ENCODE measurements around the gene FAM131C. TPM values are rescaled to one million over a fixed set of nuclear protein-coding genes. Genes with fewer than 3 reads are reported as not detected.
"Not testable (repeated sequence)": the region's sequence is repeated elsewhere in the genome, so short reads cannot be mapped to it uniquely, and the experiment has no call there.

The FAM131C gene
- total and polyA plus RNA-seq, 5 donors from 2014 or later = 0.26 TPM; not detected in 4

DNA sequence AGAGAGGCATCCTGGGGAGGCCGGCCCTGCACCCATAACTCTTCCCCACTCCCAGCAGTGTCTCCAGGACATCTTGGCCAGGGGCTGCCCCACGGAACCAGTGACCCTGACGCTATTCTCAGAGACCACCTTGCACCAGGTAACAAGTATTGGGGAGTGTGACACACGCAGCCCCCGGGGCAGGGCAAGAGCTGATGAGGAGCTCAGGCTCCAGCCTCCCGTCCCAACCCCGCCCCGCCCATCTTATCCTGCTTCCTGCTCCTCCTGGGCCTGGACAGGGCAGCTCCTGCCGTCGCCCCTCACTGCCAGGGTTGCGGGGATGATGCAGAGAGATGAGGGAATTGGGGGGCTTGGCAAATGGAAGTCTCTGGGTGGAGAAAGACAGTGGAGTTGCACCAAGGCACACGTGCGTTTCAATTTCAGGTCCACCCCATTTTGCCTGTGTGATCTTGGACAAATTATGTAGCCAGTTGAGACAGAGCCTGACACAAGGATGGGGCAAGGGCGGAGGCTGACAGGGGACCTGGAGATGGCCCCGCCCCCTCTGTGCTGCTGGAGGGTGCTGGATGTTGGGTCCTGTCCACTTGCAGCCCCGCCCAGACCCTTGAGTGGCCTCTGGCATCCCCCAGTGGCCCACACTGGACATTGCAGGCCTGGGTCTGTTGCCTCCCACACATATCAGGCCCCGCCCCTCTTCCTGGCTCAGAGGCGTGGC lies 40.9 kb downstream of the FAM131C start:
- Mint-ChIP-seq H3K36me3 (no peaks in the 10 kb centered on the region), H3K4me3 (no peak overlapping the region), H3K27ac (no peak overlapping the region), H3K9me3 (no peaks in the 10 kb centered on the region), H3K4me1 (peaks cover 0 to 5% (median 1%) of the 10 kb centered on the region in 4 donors), H3K27me3 (peaks cover 20% of the 10 kb centered on the region)
- Histone ChIP-seq H3K4me3 (ENCODE audit: low read depth, low read length) (no peak overlapping the region), H3K9me3 (ENCODE audit: control insufficient read depth in 2 of 2, low read length in 2 of 2) (no peaks in the 10 kb centered on the region), H3K27me3 (ENCODE audit: control insufficient read depth, insufficient read depth, low read length) (no peaks in the 10 kb centered on the region), H3K27ac (ENCODE audit: insufficient read depth, low read length, poor library complexity, severe bottlenecking) (no peak overlapping the region), H3K4me1 (ENCODE audit: control insufficient read depth, insufficient read depth, low read length, poor library complexity, severe bottlenecking) (no peaks in the 10 kb centered on the region), H3K36me3 (ENCODE audit: control insufficient read depth, insufficient read depth, low read length) (no peaks in the 10 kb centered on the region)
- ATAC-seq (ENCODE audit: low read depth in 2 of 2) = peak; percentile 44 to 57
- DNase-seq = peak; percentile 15 to 39 (median 26)

DNA sequence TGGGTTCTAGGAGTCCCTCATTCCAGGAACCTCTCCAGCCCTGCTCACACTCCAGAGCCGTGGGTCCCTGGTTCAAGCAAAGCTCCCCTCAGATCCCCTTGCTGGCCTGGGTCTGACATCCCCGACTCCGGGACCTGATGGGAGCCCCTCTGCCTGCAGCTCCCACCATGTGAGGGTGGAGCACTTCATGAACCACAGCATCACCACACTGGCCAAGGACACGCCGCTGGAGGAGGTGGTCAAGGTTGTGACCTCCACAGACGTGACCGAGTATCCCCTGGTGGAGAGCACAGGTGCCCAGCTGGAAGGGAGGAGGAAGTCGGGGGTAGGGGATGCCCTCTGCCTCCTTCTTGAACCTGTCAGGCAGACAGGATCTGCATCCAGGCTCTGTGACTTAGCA lies 41.9 kb downstream of the FAM131C start:
- no peak for DNase-seq
- no peak for ATAC-seq (ENCODE audit: low read depth in 2 of 2)
- no peak overlapping the region for H3K4me3 ChIP-seq (ENCODE audit: low read depth, low read length)
- peaks cover 0 to 5% (median 1%) of the 10 kb centered on the region in 4 donors for H3K4me1 Mint-ChIP-seq
- H3K36me3 ChIP-seq (ENCODE audit: control insufficient read depth, insufficient read depth, low read length) = no peaks in the 10 kb centered on the region
- no peak overlapping the region for H3K4me3 Mint-ChIP-seq
- no peaks in the 10 kb centered on the region for H3K9me3 Mint-ChIP-seq
- peaks cover 7% of the 10 kb centered on the region for H3K4me1 ChIP-seq (ENCODE audit: control insufficient read depth, insufficient read depth, low read length, poor library complexity, severe bottlenecking)
- H3K27me3 Mint-ChIP-seq = peaks cover 20% of the 10 kb centered on the region
- H3K27ac Mint-ChIP-seq = no peak overlapping the region
- H3K9me3 ChIP-seq (ENCODE audit: control insufficient read depth in 2 of 2, low read length in 2 of 2) = no peaks in the 10 kb centered on the region
- H3K36me3 Mint-ChIP-seq = no peaks in the 10 kb centered on the region
- no peak overlapping the region for H3K27ac ChIP-seq (ENCODE audit: insufficient read depth, low read length, poor library complexity, severe bottlenecking)
- no peaks in the 10 kb centered on the region for H3K27me3 ChIP-seq (ENCODE audit: control insufficient read depth, insufficient read depth, low read length)

DNA sequence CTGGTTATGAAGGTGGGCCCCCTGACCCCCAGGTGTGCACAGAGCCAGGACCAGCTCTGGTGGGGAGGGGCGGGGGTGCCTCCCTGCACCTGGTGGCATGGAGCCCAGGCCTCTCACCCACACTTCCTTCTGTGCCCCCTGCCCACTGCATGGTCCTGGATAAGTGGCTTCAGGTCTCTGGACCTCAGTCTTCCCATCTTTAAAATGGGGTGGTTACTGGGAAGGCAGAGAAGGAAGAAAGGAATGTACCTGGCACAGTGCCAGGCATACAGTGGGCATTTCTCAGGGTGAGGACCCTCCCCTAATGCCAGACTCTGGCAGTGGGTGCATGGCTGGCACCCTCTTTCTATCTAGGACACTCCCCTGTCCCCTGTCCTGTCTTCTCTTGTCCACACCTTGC lies 44.2 kb downstream of the FAM131C start:
- no peaks in the 10 kb centered on the region for H3K27me3 ChIP-seq (ENCODE audit: control insufficient read depth, insufficient read depth, low read length)
- H3K36me3 ChIP-seq (ENCODE audit: control insufficient read depth, insufficient read depth, low read length) = no peaks in the 10 kb centered on the region
- peaks cover 18% of the 10 kb centered on the region for H3K27me3 Mint-ChIP-seq
- H3K4me3 Mint-ChIP-seq = no peak overlapping the region
- no peak overlapping the region for H3K27ac ChIP-seq (ENCODE audit: insufficient read depth, low read length, poor library complexity, severe bottlenecking)
- no peak overlapping the region for H3K27ac Mint-ChIP-seq
- H3K4me3 ChIP-seq (ENCODE audit: low read depth, low read length) = no peak overlapping the region
- no peaks in the 10 kb centered on the region for H3K9me3 Mint-ChIP-seq
- peaks cover 0 to 5% (median 1%) of the 10 kb centered on the region in 4 donors for H3K4me1 Mint-ChIP-seq
- H3K4me1 ChIP-seq (ENCODE audit: control insufficient read depth, insufficient read depth, low read length, poor library complexity, severe bottlenecking) = peaks cover 7% of the 10 kb centered on the region
- ATAC-seq (ENCODE audit: low read depth in 2 of 2) = no peak
- H3K36me3 Mint-ChIP-seq = no peaks in the 10 kb centered on the region
- no peak for DNase-seq
- no peaks in the 10 kb centered on the region for H3K9me3 ChIP-seq (ENCODE audit: control insufficient read depth in 2 of 2, low read length in 2 of 2)

DNA sequence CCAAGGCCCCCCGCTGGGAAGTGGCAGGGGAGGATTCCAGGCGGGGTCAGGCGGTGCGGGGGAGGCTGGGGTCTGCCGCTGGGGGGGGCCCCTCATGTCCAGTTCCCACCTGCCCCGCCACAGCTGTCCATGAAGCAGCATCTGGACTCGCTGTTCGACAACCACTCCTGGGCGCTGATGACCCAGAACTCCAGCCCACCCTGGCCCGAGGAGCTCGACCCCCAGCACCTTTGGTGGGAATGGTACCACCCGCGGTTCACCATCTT lies 44.5 kb downstream of the FAM131C start:
- H3K36me3 ChIP-seq (ENCODE audit: control insufficient read depth, insufficient read depth, low read length); H3K27ac Mint-ChIP-seq; H3K9me3 ChIP-seq (ENCODE audit: control insufficient read depth in 2 of 2, low read length in 2 of 2); H3K4me3 ChIP-seq (ENCODE audit: low read depth, low read length); H3K27ac ChIP-seq (ENCODE audit: insufficient read depth, low read length, poor library complexity, severe bottlenecking); DNase-seq; H3K27me3 ChIP-seq (ENCODE audit: control insufficient read depth, insufficient read depth, low read length); ATAC-seq (ENCODE audit: low read depth in 2 of 2); H3K9me3 Mint-ChIP-seq; H3K4me1 Mint-ChIP-seq; H3K4me3 Mint-ChIP-seq; H3K4me1 ChIP-seq (ENCODE audit: control insufficient read depth, insufficient read depth, low read length, poor library complexity, severe bottlenecking); H3K36me3 Mint-ChIP-seq: not testable (repeated sequence)
- H3K27me3 Mint-ChIP-seq = peaks cover 15% of the 10 kb centered on the region

DNA sequence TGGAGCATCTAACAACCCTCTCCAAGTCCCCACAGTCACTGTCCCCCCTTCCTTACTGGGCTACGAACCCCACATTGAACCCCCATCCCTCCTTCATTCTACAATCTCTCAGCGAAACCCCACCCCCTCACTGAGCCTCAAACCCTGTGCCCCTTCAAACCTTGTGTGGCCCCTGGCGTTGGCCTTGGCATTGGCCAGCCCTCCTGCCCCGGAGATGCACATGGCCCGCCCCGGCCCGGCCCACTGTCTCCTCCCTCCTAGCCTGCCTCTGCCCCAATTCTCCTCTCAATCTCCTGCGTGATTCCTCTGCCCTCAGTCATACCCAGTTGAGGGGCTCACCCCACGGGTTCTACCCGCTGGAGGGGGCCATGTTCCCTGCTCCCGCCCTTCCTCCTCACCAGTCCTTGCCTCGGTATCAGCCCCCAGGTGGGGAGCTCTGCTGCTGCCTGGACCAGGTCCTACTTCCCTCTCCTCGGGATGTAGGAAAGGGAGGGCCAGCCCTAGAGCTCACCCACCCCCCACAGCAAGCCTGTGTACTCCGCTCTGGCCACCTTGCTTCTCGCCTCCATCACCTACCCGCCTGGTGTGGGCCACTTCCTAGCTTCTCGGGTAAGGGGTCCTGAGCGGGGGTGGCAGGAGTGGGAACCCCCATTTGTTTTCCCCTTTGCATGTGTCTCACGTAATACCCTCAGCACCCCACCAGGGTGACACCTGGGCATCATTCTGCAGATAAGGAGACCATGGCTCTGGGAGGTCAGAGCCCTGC lies 45.0 kb downstream of the FAM131C start:
- Histone ChIP-seq H3K36me3 (ENCODE audit: control insufficient read depth, insufficient read depth, low read length) (no peaks in the 10 kb centered on the region), H3K27ac (ENCODE audit: insufficient read depth, low read length, poor library complexity, severe bottlenecking) (no peak overlapping the region), H3K27me3 (ENCODE audit: control insufficient read depth, insufficient read depth, low read length) (no peaks in the 10 kb centered on the region), H3K9me3 (ENCODE audit: control insufficient read depth in 2 of 2, low read length in 2 of 2) (no peaks in the 10 kb centered on the region), H3K4me3 (ENCODE audit: low read depth, low read length) (no peak overlapping the region), H3K4me1 (ENCODE audit: control insufficient read depth, insufficient read depth, low read length, poor library complexity, severe bottlenecking) (peaks cover 7% of the 10 kb centered on the region)
- peaks cover 0 to 5% (median 1%) of the 10 kb centered on the region in 4 donors for H3K4me1 Mint-ChIP-seq
- no peaks in the 10 kb centered on the region for H3K9me3 Mint-ChIP-seq
- H3K27me3 Mint-ChIP-seq = peaks cover 15% of the 10 kb centered on the region
- no peak overlapping the region for H3K4me3 Mint-ChIP-seq
- no peak overlapping the region for H3K27ac Mint-ChIP-seq
- no peak for ATAC-seq (ENCODE audit: low read depth in 2 of 2)
- no peak for DNase-seq
- no peaks in the 10 kb centered on the region for H3K36me3 Mint-ChIP-seq

DNA sequence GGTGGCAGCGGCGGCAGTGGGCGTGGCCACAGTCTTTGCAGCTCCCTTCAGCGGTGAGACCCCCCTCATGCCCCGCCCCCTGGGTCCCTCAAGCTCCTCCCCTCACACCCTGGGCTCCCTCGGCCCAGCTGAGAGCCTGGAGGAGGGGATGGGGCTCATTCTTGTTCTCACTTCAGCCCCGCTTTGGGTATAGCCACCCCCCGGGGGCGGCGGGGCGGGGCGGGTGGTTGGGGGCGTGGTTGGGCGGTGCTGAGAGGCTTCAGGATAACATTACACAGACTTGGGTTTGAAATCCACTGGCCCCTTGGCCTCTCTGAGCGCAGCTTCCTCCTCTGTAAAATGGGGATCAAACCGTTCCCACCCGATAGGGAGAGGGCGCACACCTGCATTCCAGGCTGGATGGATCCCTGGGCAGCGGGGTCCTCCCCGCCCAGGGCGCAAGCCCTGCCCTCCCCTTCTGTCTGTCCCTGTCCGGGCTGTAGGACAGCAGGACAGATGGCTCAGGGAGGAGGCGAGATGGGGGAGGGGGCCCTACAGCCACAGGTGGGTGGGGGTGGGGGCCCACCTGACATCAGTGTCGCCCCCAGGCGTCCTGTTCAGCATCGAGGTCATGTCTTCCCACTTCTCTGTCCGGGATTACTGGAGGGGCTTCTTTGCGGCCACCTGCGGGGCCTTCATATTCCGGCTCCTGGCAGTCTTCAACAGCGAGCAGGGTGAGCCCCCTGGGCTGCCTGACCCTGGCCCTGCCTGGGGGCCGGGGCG lies 46.5 kb downstream of the FAM131C start:
- DNase-seq (peak in 1 of 3 donors; percentile 37), ATAC-seq (ENCODE audit: low read depth in 2 of 2) (peak in 1 of 2 donors; percentile 23)
- no peak overlapping the region for H3K4me3 ChIP-seq (ENCODE audit: low read depth, low read length)
- H3K9me3 Mint-ChIP-seq = no peaks in the 10 kb centered on the region
- H3K27ac Mint-ChIP-seq = no peak overlapping the region
- H3K4me3 Mint-ChIP-seq = no peak overlapping the region
- no peaks in the 10 kb centered on the region for H3K36me3 Mint-ChIP-seq
- H3K4me1 ChIP-seq (ENCODE audit: control insufficient read depth, insufficient read depth, low read length, poor library complexity, severe bottlenecking) = peaks cover 7% of the 10 kb centered on the region
- H3K27me3 Mint-ChIP-seq = peaks cover 15% of the 10 kb centered on the region
- H3K9me3 ChIP-seq (ENCODE audit: control insufficient read depth in 2 of 2, low read length in 2 of 2) = no peaks in the 10 kb centered on the region
- peaks cover 0 to 5% (median 1%) of the 10 kb centered on the region in 4 donors for H3K4me1 Mint-ChIP-seq
- no peak overlapping the region for H3K27ac ChIP-seq (ENCODE audit: insufficient read depth, low read length, poor library complexity, severe bottlenecking)
- no peaks in the 10 kb centered on the region for H3K36me3 ChIP-seq (ENCODE audit: control insufficient read depth, insufficient read depth, low read length)
- H3K27me3 ChIP-seq (ENCODE audit: control insufficient read depth, insufficient read depth, low read length) = no peaks in the 10 kb centered on the region

DNA sequence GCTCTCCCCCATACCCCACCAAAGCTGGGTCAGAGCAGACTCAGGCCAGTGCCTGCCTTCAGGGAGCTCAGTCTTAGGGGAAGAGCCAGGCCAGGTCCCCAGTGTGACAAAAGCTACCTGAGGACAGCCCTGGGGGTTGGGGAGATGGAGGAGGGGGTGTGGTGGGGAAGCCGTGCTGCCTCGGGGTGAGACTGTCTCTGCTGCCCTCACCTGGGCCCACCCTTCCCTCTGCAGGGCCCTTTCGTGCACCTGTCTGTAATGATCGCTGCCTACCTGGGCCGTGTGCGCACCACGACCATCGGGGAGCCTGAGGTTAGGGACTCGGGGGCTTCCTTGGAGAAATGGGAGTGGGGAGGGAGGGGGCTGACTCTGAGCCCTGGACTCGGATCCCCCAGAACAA lies 47.1 kb downstream of the FAM131C start:
- ATAC-seq (ENCODE audit: low read depth in 2 of 2); H3K9me3 ChIP-seq (ENCODE audit: control insufficient read depth in 2 of 2, low read length in 2 of 2); H3K27me3 ChIP-seq (ENCODE audit: control insufficient read depth, insufficient read depth, low read length); H3K4me3 Mint-ChIP-seq; H3K36me3 Mint-ChIP-seq; H3K36me3 ChIP-seq (ENCODE audit: control insufficient read depth, insufficient read depth, low read length); H3K9me3 Mint-ChIP-seq; H3K27ac Mint-ChIP-seq; DNase-seq; H3K4me3 ChIP-seq (ENCODE audit: low read depth, low read length); H3K27ac ChIP-seq (ENCODE audit: insufficient read depth, low read length, poor library complexity, severe bottlenecking); H3K4me1 ChIP-seq (ENCODE audit: control insufficient read depth, insufficient read depth, low read length, poor library complexity, severe bottlenecking); H3K4me1 Mint-ChIP-seq: not testable (repeated sequence)
- H3K27me3 Mint-ChIP-seq = peaks cover 11% of the 10 kb centered on the region
